ENCODE measurements around the gene UBE2J2. TPM values are rescaled to one million over a fixed set of nuclear protein-coding genes. Genes with fewer than 3 reads are reported as not detected.

Gene UBE2J2
- total and polyA plus RNA-seq, 2 of the 8 experiments (the other 6 are each of a cell fraction or from before 2014, with no cell fraction given): 33.6 to 67.9 TPM

DNA sequence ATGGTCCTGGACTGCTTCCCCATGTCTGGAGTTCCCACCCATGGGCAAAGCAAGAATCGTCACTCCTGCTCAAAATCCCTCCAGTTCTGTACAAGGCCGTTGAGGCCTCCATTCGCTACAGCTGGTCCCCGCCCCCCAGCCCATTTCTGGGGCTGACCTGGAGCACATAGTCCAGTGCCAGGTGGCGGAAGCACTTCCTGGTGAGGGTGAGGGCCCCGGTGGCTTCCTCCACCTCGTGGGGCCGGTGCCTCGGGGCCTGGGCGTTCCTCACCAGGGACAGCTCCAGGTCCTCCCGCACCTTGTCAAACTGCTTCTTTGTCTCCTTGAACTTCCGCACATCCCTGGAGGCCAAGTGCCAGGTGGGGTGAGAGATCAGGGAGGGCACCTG lies 26.7 kb upstream of the UBE2J2 start (continued):
- TF ChIP-seq SIRT6 (IDR thresholded peaks at IDR 0.05; ENCODE audit: low read length): no peak
- TF ChIP-seq JUND (IDR thresholded peaks at IDR 0.05; ENCODE audit: low read length): no peak
- no peak for TF ChIP-seq EZH2 (IDR thresholded peaks at IDR 0.05; ENCODE audit: low read depth, low read length, severe bottlenecking)
- no peak for TF ChIP-seq MAFK (IDR thresholded peaks at IDR 0.05; ENCODE audit: low read depth, low read length)
- TF ChIP-seq, protein P1, sequence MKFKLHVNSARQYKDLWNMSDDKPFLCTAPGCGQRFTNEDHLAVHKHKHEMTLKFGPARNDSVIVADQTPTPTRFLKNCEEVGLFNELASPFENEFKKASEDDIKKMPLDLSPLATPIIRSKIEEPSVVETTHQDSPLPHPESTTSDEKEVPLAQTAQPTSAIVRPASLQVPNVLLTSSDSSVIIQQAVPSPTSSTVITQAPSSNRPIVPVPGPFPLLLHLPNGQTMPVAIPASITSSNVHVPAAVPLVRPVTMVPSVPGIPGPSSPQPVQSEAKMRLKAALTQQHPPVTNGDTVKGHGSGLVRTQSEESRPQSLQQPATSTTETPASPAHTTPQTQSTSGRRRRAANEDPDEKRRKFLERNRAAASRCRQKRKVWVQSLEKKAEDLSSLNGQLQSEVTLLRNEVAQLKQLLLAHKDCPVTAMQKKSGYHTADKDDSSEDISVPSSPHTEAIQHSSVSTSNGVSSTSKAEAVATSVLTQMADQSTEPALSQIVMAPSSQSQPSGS (IDR thresholded peaks at IDR 0.05; ENCODE audit: low read length): no peak

Measured in H1 (cell line).